Adipose tissue (tissue), 3 donors: ENCODE data around the gene IDH3A. TPM values are rescaled to one million over a fixed set of nuclear protein-coding genes. Genes with fewer than 3 reads are reported as not detected.

Experiments used
- H3K27ac ChIP-seq: one replicate; pipeline ENCODE4 v1.5.1; 2013; ENCODE audit warnings: low read depth, low read length
- WGBS, 3 donors: extraction: QIAGEN DNeasy Blood & Tissue Kit; methylation state at CpG; one replicate each; pipeline ENCODE4 v1.1.7; 2013; 5-methylcytosine and 5-hydroxymethylcytosine counted together
- polyA plus RNA-seq, 3 donors: library from polyadenylated mRNA; stranded (reverse); fragments of 200-250 nt; gene quantifications; one replicate each; pipeline ENCODE4 v1.2.3, GENCODE V29; 2013
- donor health status: healthy with polysubstance abuse.
- donor health status: Bipolar disorder and iron deficiency.
- donor health status: healthy.

Gene IDH3A
- polyA plus RNA-seq = 10 to 100 TPM; 13.9 to 50.6 (median 34.4) TPM

GRCh38 chr15:78149068-78149804 lies at the start of gene IDH3A:
Gene IDH3A, plus strand, starts transcription at chr15:78149362. Its CDS starts 42 bp downstream, at chr15:78149404.
- WGBS, 3 donors = 0 to 1% (median 1%) methylated on average over 72 to 79 of the region's 79 CpGs
- H3K27ac ChIP-seq = no peak within 1 kb of the TSS

GRCh38 chr15:78100886-78101285 lies 48.3 kb upstream of the IDH3A start:
- WGBS, 3 donors = 77 to 88% (median 86%) methylated on average over 2 of the region's 2 CpGs
- no peak overlapping the region for H3K27ac ChIP-seq

- 95 to 98% (median 97%) methylated on average over 5 of the region's 5 CpGs for WGBS, 3 donors
- H3K27ac ChIP-seq = no peak overlapping the region
Observed at GRCh38 chr15:78101423-78102105, 47.6 kb upstream of the IDH3A start.

- 70 to 94% (median 86%) methylated on average over 1 of the region's 1 CpG for WGBS, 3 donors
- H3K27ac ChIP-seq = no peak overlapping the region
Observed at GRCh38 chr15:78102211-78102610, 47.0 kb upstream of the IDH3A start.

GRCh38 chr15:78102741-78103140 lies 46.4 kb upstream of the IDH3A start:
- 89 to 96% (median 94%) methylated on average over 6 of the region's 6 CpGs for WGBS, 3 donors
- no peak overlapping the region for H3K27ac ChIP-seq

GRCh38 chr15:78103406-78104118 lies 45.6 kb upstream of the IDH3A start:
- 60 to 80% (median 70%) methylated on average over 12 of the region's 12 CpGs for WGBS, 3 donors
- H3K27ac ChIP-seq = no peak overlapping the region

- WGBS, 3 donors = 82 to 87% (median 86%) methylated on average over 4 of the region's 4 CpGs
Observed at GRCh38 chr15:78104119-78104479, 45.1 kb upstream of the IDH3A start.

GRCh38 chr15:78104566-78105475 lies 44.3 kb upstream of the IDH3A start:
- no peak overlapping the region for H3K27ac ChIP-seq
- WGBS, 3 donors = 84 to 86% (median 86%) methylated on average over 11 to 12 of the region's 12 CpGs

More at GRCh38 chr15:78104119-78104479, 45.1 kb upstream of the IDH3A start:
- H3K27ac ChIP-seq = no peak overlapping the region

- WGBS, 3 donors = 86 to 90% (median 89%) methylated on average over 16 of the region's 16 CpGs
Observed at GRCh38 chr15:78105476-78106241, 43.5 kb upstream of the IDH3A start.

GRCh38 chr15:78107471-78107870 lies 41.7 kb upstream of the IDH3A start:
- WGBS, 3 donors = 94 to 97% (median 94%) methylated on average over 8 of the region's 8 CpGs
- no peak overlapping the region for H3K27ac ChIP-seq

More at GRCh38 chr15:78105476-78106241, 43.5 kb upstream of the IDH3A start:
- H3K27ac ChIP-seq = no peak overlapping the region

- WGBS, 3 donors = 42 to 43% (median 42%) methylated on average over 11 of the region's 11 CpGs
- H3K27ac ChIP-seq = no peak overlapping the region
Observed at GRCh38 chr15:78108300-78109084, 40.7 kb upstream of the IDH3A start.

- 90 to 95% (median 93%) methylated on average over 12 of the region's 12 CpGs for WGBS, 3 donors
- H3K27ac ChIP-seq = no peak overlapping the region
Observed at GRCh38 chr15:78109156-78109555, 40.0 kb upstream of the IDH3A start.

- WGBS, 3 donors = 84 to 96% (median 94%) methylated on average over 6 of the region's 6 CpGs
- H3K27ac ChIP-seq = no peak overlapping the region
Observed at GRCh38 chr15:78110096-78110495, 39.1 kb upstream of the IDH3A start.

GRCh38 chr15:78110916-78111475 lies 38.2 kb upstream of the IDH3A start:
- no peak overlapping the region for H3K27ac ChIP-seq
- WGBS, 3 donors = 93 to 94% (median 94%) methylated on average over 10 of the region's 10 CpGs

GRCh38 chr15:78111788-78112187 lies 37.4 kb upstream of the IDH3A start:
- WGBS, 3 donors = 83 to 95% (median 89%) methylated on average over 3 of the region's 3 CpGs
- H3K27ac ChIP-seq = no peak overlapping the region

- H3K27ac ChIP-seq = no peak overlapping the region
- 62 to 81% (median 77%) methylated on average over 3 of the region's 3 CpGs for WGBS, 3 donors
Observed at GRCh38 chr15:78112551-78112950, 36.6 kb upstream of the IDH3A start.
